Esophagus muscularis mucosa (tissue), 4 donors: ENCODE results near the gene DOK7. TPM values are rescaled to one million over a fixed set of nuclear protein-coding genes. Genes with fewer than 3 reads are reported as not detected.

Source experiments
- DNase-seq: peaks from one replicate; pipeline ENCODE4 v3.0.0-alpha.2; 2017; ENCODE audit errors: extremely low spot score
- H3K27ac ChIP-seq, 4 donors: fragments of 200-600 bp; sonication (generic); replicated peaks in 1 of 4; 1 replicate in 3 of 4; 2 replicates in 1 of 4; pipeline ENCODE4 v1.5.1; 2016 to 2019; ENCODE audit warnings: mild to moderate bottlenecking in 1 of 4
- H3K27me3 ChIP-seq, 4 donors: fragments of 200-600 bp; sonication (generic); one replicate each; pipeline versions ENCODE4 v1.5.1 to v1.6.0; 2016 to 2019
- H3K36me3 ChIP-seq, 4 donors: fragments of 200-600 bp; sonication (generic); one replicate each; pipeline ENCODE4 v1.5.1; 2016 to 2019
- H3K4me1 ChIP-seq, 4 donors: fragments of 200-600 bp; sonication (generic); one replicate each; pipeline ENCODE4 v1.5.1; 2016 to 2019
- H3K4me3 ChIP-seq, 4 donors: fragments of 200-600 bp; sonication (generic); 1 replicate in 2 of 4; 2 replicates in 2 of 4; pipeline ENCODE4 v1.5.1; 2016 to 2019; ENCODE audit warnings: mild to moderate bottlenecking in 4 of 4, moderate library complexity in 1 of 4
- H3K9me3 ChIP-seq, 4 donors: fragments of 200-600 bp; sonication (generic); 1 replicate in 3 of 4; 2 replicates in 1 of 4; pipeline ENCODE4 v1.5.1; 2016 to 2019
- CTCF ChIP-seq, 3 experiments: fragments of 200-600 bp in 2 of 3; fragments of 450-650 bp in 1 of 3; sonication (generic) in 2 of 3; IDR thresholded peaks; one replicate each; pipeline ENCODE4 v1.5.1; 2017 to 2019; ENCODE audit warnings: antibody characterized with exemption in 3 of 3, mild to moderate bottlenecking in 2 of 3, moderate library complexity in 1 of 3
- EP300 ChIP-seq: sonication (generic); formaldehyde crosslinking; IDR thresholded peaks from one replicate; pipeline ENCODE4 v1.6.1; 2017; ENCODE audit warnings: antibody characterized with exemption
- POLR2A ChIP-seq: fragments of 450-650 bp; IDR thresholded peaks from one replicate; pipeline ENCODE4 v1.6.1; 2017; ENCODE audit warnings: antibody characterized with exemption, moderate library complexity, mild to moderate bottlenecking, low read depth
- POLR2AphosphoS5 ChIP-seq, 2 donors: sonication (generic); formaldehyde crosslinking; IDR thresholded peaks; one replicate each; pipeline ENCODE4 v1.6.1; 2017; ENCODE audit warnings: antibody characterized with exemption in 2 of 2
- WGBS: methylation state at CpG from one replicate; pipeline ENCODE4 v1.1.5; 2018; 5-methylcytosine and 5-hydroxymethylcytosine counted together
- intact Hi-C: fragments of 100-400 bp; cut with DNase I; formaldehyde crosslinking; loops from one replicate; pipeline ENCODE4 v1.15.1; 2023
- total RNA-seq, 4 donors: library from RNA; depleted of rRNA; stranded (reverse); fragments of >200 nt; gene quantifications; one replicate each; pipeline versions ENCODE4 v1.1.0 to v1.2.1, GENCODE V29; 2016

DOK7 gene
- total RNA-seq, 4 donors from 2014 or later, result 0.50 to 1.7 (median 1.4) TPM

GRCh38 chr4:3493720-3494461 is 30.8 kb downstream of the DOK7 start:
- Histone ChIP-seq H3K36me3 (peaks cover 0 to 25% (median 0%) of the 10 kb centered on the region in 4 donors), H3K4me1 (peaks cover 0 to 8% (median 4%) of the 10 kb centered on the region in 4 donors), H3K4me3 (no peak overlapping the region), H3K27ac (no peak overlapping the region), H3K27me3 (peaks cover 0 to 76% (median 2%) of the 10 kb centered on the region in 4 donors), H3K9me3 (no peaks in the 10 kb centered on the region)
- 53% methylated on average over 17 of the region's 20 CpGs for WGBS
- TF ChIP-seq EP300 (no peak), POLR2A (no peak), CTCF (IDR thresholded peaks at IDR 0.05) (no peak), POLR2AphosphoS5 (IDR thresholded peaks at IDR 0.05) (no peak)
- intact Hi-C loops, result no loop called here
- no peak for DNase-seq

- peaks cover 0 to 25% (median 1%) of the 10 kb centered on the region in 4 donors for H3K36me3 ChIP-seq
- no peaks in the 10 kb centered on the region for H3K9me3 ChIP-seq
- intact Hi-C loops, result no loop called here
- H3K27me3 ChIP-seq, result peaks cover 0 to 71% (median 2%) of the 10 kb centered on the region in 4 donors
- peaks cover 0 to 8% (median 4%) of the 10 kb centered on the region in 4 donors for H3K4me1 ChIP-seq
- 29% methylated on average over 9 of the region's 15 CpGs for WGBS
- TF ChIP-seq CTCF (IDR thresholded peaks at IDR 0.05), result no peak
- no peak for TF ChIP-seq EP300
- TF ChIP-seq POLR2A, result no peak
- no peak for TF ChIP-seq POLR2AphosphoS5 (IDR thresholded peaks at IDR 0.05)
- no peak for DNase-seq
- no peak overlapping the region for H3K27ac ChIP-seq
- no peak overlapping the region for H3K4me3 ChIP-seq
Observed at GRCh38 chr4:3494462-3494871, 31.4 kb downstream of the DOK7 start.

- no peaks in the 10 kb centered on the region for H3K9me3 ChIP-seq
- TF ChIP-seq POLR2A, result no peak
- TF ChIP-seq POLR2AphosphoS5 (IDR thresholded peaks at IDR 0.05), result no peak
- no peak for TF ChIP-seq EP300
- no peak for TF ChIP-seq CTCF (IDR thresholded peaks at IDR 0.05)
- no peak for DNase-seq
- H3K27me3 ChIP-seq, result peaks cover 0 to 68% (median 2%) of the 10 kb centered on the region in 4 donors
- WGBS, result 85% methylated on average over 17 of the region's 28 CpGs
- no peak overlapping the region for H3K27ac ChIP-seq
- H3K4me1 ChIP-seq, result peaks cover 0 to 8% (median 4%) of the 10 kb centered on the region in 4 donors
- no peak overlapping the region for H3K4me3 ChIP-seq
- intact Hi-C loops, result no loop called here
- peaks cover under 1 to 27% (median 7%) of the 10 kb centered on the region in 4 donors for H3K36me3 ChIP-seq
Observed at GRCh38 chr4:3495204-3495975, 32.3 kb downstream of the DOK7 start.

GRCh38 chr4:3496021-3496420 is 32.9 kb downstream of the DOK7 start:
- no peak for DNase-seq
- Histone ChIP-seq H3K4me3 (no peak overlapping the region), H3K27me3 (peaks cover 0 to 63% (median 2%) of the 10 kb centered on the region in 4 donors), H3K27ac (no peak overlapping the region), H3K9me3 (no peaks in the 10 kb centered on the region), H3K36me3 (peaks cover 5 to 27% (median 12%) of the 10 kb centered on the region in 4 donors), H3K4me1 (peaks cover under 1 to 11% (median 7%) of the 10 kb centered on the region in 4 donors)
- WGBS, result 59% methylated on average over 5 of the region's 14 CpGs
- TF ChIP-seq CTCF (IDR thresholded peaks at IDR 0.05) (no peak), POLR2A (no peak), EP300 (no peak), POLR2AphosphoS5 (IDR thresholded peaks at IDR 0.05) (no peak)
- intact Hi-C loops, result no loop called here
